Trophoblast cell (in vitro differentiated cells and primary cell): ENCODE results near the gene PPP1R10. TPM values are rescaled to one million over a fixed set of nuclear protein-coding genes. Genes with fewer than 3 reads are reported as not detected.
"Not testable (repeated sequence)": the region's sequence is repeated elsewhere in the genome, so short reads cannot be mapped to it uniquely, and the experiment has no call there.

Experiments
- DNase-seq, 2 donors: peaks; one replicate each; pipeline ENCODE4 v3.0.0-alpha.2; 2016
- H2AFZ ChIP-seq: 2 replicates; pipeline ENCODE4 v1.6.1; 2013; ENCODE audit warnings: low read length, moderate library complexity, mild to moderate bottlenecking; ENCODE audit not compliant: insufficient read depth, poor library complexity
- H2AK5ac ChIP-seq: 2 replicates; pipeline ENCODE4 v1.6.1; 2013; ENCODE audit warnings: mild to moderate bottlenecking, low read length
- H2BK120ac ChIP-seq: 2 replicates; pipeline ENCODE4 v1.6.1; 2013; ENCODE audit warnings: low read length, mild to moderate bottlenecking, moderate library complexity; ENCODE audit not compliant: insufficient read depth, poor library complexity
- H2BK12ac ChIP-seq: 2 replicates; pipeline ENCODE4 v1.6.1; 2013; ENCODE audit warnings: mild to moderate bottlenecking, low read length, moderate library complexity
- H2BK5ac ChIP-seq: 2 replicates; pipeline ENCODE4 v1.6.1; 2013; ENCODE audit warnings: low read length, low read depth, moderate library complexity, mild to moderate bottlenecking; ENCODE audit not compliant: poor library complexity
- H3K14ac ChIP-seq: 2 replicates; pipeline ENCODE4 v1.6.1; 2013; ENCODE audit warnings: mild to moderate bottlenecking, low read length
- H3K18ac ChIP-seq: 2 replicates; pipeline ENCODE4 v1.6.1; 2013; ENCODE audit warnings: mild to moderate bottlenecking, low read length
- H3K23ac ChIP-seq: 2 replicates; pipeline ENCODE4 v1.6.1; 2013; ENCODE audit warnings: low read length
- H3K27ac ChIP-seq: 2 replicates; pipeline ENCODE4 v1.5.1; 2013; ENCODE audit warnings: low read depth, mild to moderate bottlenecking, inconsistent platforms, low read length, moderate library complexity
- H3K27me3 ChIP-seq: 2 replicates; pipeline ENCODE4 v1.6.1; 2013; ENCODE audit warnings: inconsistent platforms, mild to moderate bottlenecking, low read length, moderate library complexity; ENCODE audit not compliant: insufficient read depth
- H3K36me3 ChIP-seq, 2 experiments: 1 replicate in 1 of 2; 2 replicates in 1 of 2; pipeline ENCODE4 v1.6.1; 2013; ENCODE audit warnings: low read length in 2 of 2, mild to moderate bottlenecking in 2 of 2, moderate library complexity in 1 of 2; ENCODE audit not compliant: insufficient read depth in 2 of 2, control insufficient read depth in 1 of 2
- H3K4ac ChIP-seq: 2 replicates; pipeline ENCODE4 v1.6.1; 2013; ENCODE audit warnings: low read depth, mild to moderate bottlenecking, low read length, moderate library complexity
- H3K4me1 ChIP-seq, 2 experiments: 1 replicate in 1 of 2; 2 replicates in 1 of 2; pipeline ENCODE4 v1.6.1; 2013; ENCODE audit warnings: low read length in 2 of 2, mild to moderate bottlenecking in 2 of 2, moderate library complexity in 1 of 2; ENCODE audit not compliant: insufficient read depth in 2 of 2, control insufficient read depth in 1 of 2
- H3K4me2 ChIP-seq: 2 replicates; pipeline ENCODE4 v1.6.1; 2013; ENCODE audit warnings: inconsistent platforms, mild to moderate bottlenecking, low read length, moderate library complexity
- H3K4me3 ChIP-seq: 2 replicates; pipeline ENCODE4 v1.5.1; 2013; ENCODE audit warnings: mild to moderate bottlenecking, low read depth, low read length, inconsistent platforms
- H3K79me1 ChIP-seq: one replicate; pipeline ENCODE4 v1.6.1; 2013; ENCODE audit warnings: low read length
- H3K79me2 ChIP-seq: 2 replicates; pipeline ENCODE4 v1.6.1; 2013; ENCODE audit warnings: low read length, mild to moderate bottlenecking; ENCODE audit not compliant: control insufficient read depth, insufficient read depth, poor library complexity
- H3K9ac ChIP-seq: 2 replicates; pipeline ENCODE4 v1.6.1; 2013; ENCODE audit warnings: mild to moderate bottlenecking, low read length
- H3K9me3 ChIP-seq: 2 replicates; pipeline ENCODE4 v1.6.1; 2013; ENCODE audit warnings: low read depth, mild to moderate bottlenecking, control low read depth, inconsistent platforms, low read length; ENCODE audit not compliant: insufficient read depth
- H4K12ac ChIP-seq: 2 replicates; pipeline ENCODE4 v1.6.1; 2013; ENCODE audit warnings: low read depth, mild to moderate bottlenecking, low read length, moderate library complexity
- H4K8ac ChIP-seq: 2 replicates; pipeline ENCODE4 v1.6.1; 2013; ENCODE audit warnings: low read depth, mild to moderate bottlenecking, low read length, moderate library complexity
- H4K91ac ChIP-seq: one replicate; pipeline ENCODE4 v1.6.1; 2013; ENCODE audit warnings: low read depth, mild to moderate bottlenecking, low read length, moderate library complexity
- WGBS: extraction: QIAGEN DNeasy Blood & Tissue Kit; methylation state at CpG from one replicate; pipeline ENCODE4 v1.1.7; 2013; ENCODE audit warnings: missing lambda C conversion rate; ENCODE audit not compliant: insufficient read length, insufficient coverage; ENCODE audit errors: extremely low coverage; 5-methylcytosine and 5-hydroxymethylcytosine counted together
- polyA plus RNA-seq: library from polyadenylated mRNA; stranded (reverse); fragments of 200-250 nt; gene quantifications from 2 replicates; pipeline ENCODE4 v1.2.3, GENCODE V29; 2013

Gene PPP1R10
- polyA plus RNA-seq = 153 and 155 TPM in 2 replicates

DNA sequence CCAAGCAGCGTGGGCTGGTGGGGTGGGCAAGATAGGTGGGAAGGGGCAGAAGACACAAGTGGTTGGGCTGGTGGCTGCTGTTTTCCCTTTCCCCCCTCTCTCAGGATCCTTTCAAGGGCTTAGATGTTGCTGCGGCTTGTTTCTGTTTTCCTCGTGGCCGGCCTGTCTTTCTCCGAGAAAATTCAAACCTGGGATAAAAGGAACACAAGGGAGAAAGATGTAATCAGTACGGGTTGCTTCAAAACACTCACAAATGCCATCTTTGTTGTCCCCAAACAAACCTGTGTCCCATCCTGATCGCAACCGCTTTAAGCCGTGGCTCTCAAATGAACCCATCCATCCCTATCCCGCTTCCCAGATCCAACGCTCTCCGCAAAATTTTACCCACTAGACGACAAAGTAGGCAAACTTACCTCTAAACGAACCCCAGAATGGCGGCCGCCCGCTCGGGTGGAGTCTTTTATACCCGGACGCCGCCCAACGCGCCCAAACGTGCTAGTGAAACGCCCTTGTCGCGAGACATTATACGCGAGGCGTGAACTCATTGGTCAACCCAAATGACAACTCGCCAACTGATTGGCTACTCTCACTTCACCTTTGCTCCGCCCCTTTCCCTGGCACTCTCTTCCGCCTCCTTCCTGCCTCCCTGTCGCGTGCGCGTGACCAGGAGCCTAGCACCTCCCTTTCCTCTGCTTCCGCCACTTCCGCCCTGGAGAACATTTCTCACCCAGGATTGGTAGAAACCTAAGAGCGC, at the start of gene PPP1R10:
Gene PPP1R10, minus strand, starts transcription at position 433 of the 754 bp plus-strand sequence. CDS start 7,299 bp downstream, outside the sequence.
- H3K18ac ChIP-seq = peak within 1 kb of the TSS; percentile 74
- peak within 1 kb of the TSS; percentile 46 for H2AFZ ChIP-seq
- peaks cover 15% of the 10 kb centered on the region for H3K79me2 ChIP-seq
- H3K23ac ChIP-seq = no peak within 1 kb of the TSS
- peak within 1 kb of the TSS; percentile 68 for H2BK120ac ChIP-seq
- peak within 1 kb of the TSS; percentile 94 for H4K8ac ChIP-seq
- H3K4me3 ChIP-seq = peak within 1 kb of the TSS; percentile 85
- peak; percentile 100 for DNase-seq
- WGBS = no CpG with 5 or more reads among the region's 40 CpGs
- H3K14ac ChIP-seq = peak within 1 kb of the TSS; percentile 88
- peak within 1 kb of the TSS; percentile 97 for H3K4ac ChIP-seq
- H3K79me1 ChIP-seq = peaks cover 16% of the 10 kb centered on the region
- H4K91ac ChIP-seq = peak within 1 kb of the TSS; percentile 89
- peaks cover 9 to 15% of the 10 kb centered on the region in 2 experiments for H3K36me3 ChIP-seq
- H4K12ac ChIP-seq = peak within 1 kb of the TSS; percentile 89
- no peaks in the 10 kb centered on the region for H3K9me3 ChIP-seq
- peak within 1 kb of the TSS; percentile 90 for H3K27ac ChIP-seq
- H2BK12ac ChIP-seq = no peak within 1 kb of the TSS
- H3K9ac ChIP-seq = peak within 1 kb of the TSS; percentile 98
- peak within 1 kb of the TSS; percentile 81 for H3K4me2 ChIP-seq
- H3K4me1 ChIP-seq = peaks cover 3 to 6% of the 10 kb centered on the region in 2 experiments
- peak within 1 kb of the TSS; percentile 92 for H2AK5ac ChIP-seq
- H3K27me3 ChIP-seq = no peaks in the 10 kb centered on the region
- H2BK5ac ChIP-seq = peak within 1 kb of the TSS; percentile 82

- H3K14ac ChIP-seq, H3K4ac ChIP-seq, H2AK5ac ChIP-seq, H2BK12ac ChIP-seq, H2BK5ac ChIP-seq, H4K91ac ChIP-seq, H3K9ac ChIP-seq, H3K23ac ChIP-seq, H4K12ac ChIP-seq, H4K8ac ChIP-seq, DNase-seq, H3K27ac ChIP-seq, H3K79me2 ChIP-seq, H3K18ac ChIP-seq, H2AFZ ChIP-seq, H3K79me1 ChIP-seq, H2BK120ac ChIP-seq, H3K4me2 ChIP-seq, H3K9me3 ChIP-seq, H3K4me3 ChIP-seq, H3K27me3 ChIP-seq, H3K4me1 ChIP-seq: not testable (repeated sequence)
- H3K36me3 ChIP-seq = peaks cover 42 to 60% of the 10 kb centered on the region in 2 experiments
- no CpG with 5 or more reads among the region's 2 CpGs for WGBS
These were observed 49.3 kb upstream of the PPP1R10 start for GRCh38 chr6:30666300-30666699.

DNA sequence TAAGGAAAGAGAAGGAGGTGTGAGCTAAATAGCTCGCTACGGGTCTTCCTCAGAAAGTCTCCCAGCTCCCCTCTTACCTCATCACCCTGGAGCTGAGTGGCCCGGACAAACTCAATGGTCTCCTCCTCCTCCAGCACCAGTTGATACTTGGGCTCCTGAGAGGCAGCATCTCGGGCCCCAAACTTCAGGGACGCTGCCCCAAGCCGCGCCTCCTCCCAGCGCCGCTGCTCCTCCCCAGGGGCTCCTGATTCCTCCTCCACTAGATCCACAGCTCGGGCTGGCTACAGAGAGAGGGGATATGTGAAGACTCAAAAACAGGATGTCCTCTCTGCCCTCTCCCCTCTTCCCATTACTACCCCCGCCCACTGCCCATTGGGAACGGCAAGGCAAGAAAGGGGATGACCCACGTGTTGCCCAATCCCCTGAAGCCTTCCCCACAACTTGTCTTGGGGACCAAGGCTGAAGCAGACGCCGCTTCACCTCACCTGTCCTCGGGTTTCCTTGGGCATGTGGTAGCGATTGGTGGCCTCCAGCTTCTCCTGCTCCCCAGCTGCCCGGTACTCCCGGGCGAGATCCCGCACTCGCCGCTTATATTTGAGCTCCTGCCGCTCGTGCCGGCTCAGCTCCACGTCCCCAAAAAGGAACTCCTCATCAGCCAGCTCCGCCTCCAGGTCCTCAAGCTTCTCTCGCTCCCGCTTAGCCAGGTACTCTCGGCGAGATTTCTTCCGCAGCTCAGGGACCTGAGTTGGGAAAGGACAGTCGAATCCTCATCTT, 48.1 kb upstream of the PPP1R10 start:
- H3K79me1 ChIP-seq = no peaks in the 10 kb centered on the region
- no CpG with 5 or more reads among the region's 34 CpGs for WGBS
- H2AFZ ChIP-seq = no peak overlapping the region
- H2BK120ac ChIP-seq = no peak overlapping the region
- H2AK5ac ChIP-seq = no peak overlapping the region
- no peak for DNase-seq
- no peak overlapping the region for H3K4ac ChIP-seq
- no peak overlapping the region for H3K9ac ChIP-seq
- no peaks in the 10 kb centered on the region for H3K79me2 ChIP-seq
- peaks cover 39 to 57% of the 10 kb centered on the region in 2 experiments for H3K36me3 ChIP-seq
- H4K8ac ChIP-seq = no peak overlapping the region
- no peak overlapping the region for H3K4me2 ChIP-seq
- no peaks in the 10 kb centered on the region for H3K4me1 ChIP-seq
- H2BK12ac ChIP-seq = no peak overlapping the region
- H3K18ac ChIP-seq = no peak overlapping the region
- no peak overlapping the region for H4K91ac ChIP-seq
- H2BK5ac ChIP-seq = no peak overlapping the region
- no peak overlapping the region for H4K12ac ChIP-seq
- H3K14ac ChIP-seq = no peak overlapping the region
- no peak overlapping the region for H3K27ac ChIP-seq
- no peaks in the 10 kb centered on the region for H3K9me3 ChIP-seq
- no peak overlapping the region for H3K23ac ChIP-seq
- H3K27me3 ChIP-seq = no peaks in the 10 kb centered on the region
- H3K4me3 ChIP-seq = no peak overlapping the region

DNA sequence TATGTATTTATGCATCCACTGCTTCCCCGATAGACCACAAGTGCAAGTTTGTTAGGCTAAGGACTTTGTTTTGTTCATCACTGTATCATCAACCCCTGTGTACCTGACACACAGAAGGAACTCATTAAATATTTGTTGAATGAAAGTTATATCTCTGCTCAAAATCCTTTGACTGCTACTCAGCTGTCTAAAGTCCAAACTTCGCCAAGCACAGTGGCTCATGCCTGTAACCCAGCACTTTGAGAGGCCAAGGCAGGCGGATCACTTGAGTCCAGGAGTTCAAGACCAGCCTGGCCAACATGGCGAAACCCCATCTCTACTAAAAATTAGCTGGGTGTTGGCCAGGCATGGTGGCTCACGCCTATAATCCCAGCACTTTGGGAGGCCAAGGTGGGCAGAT, 40.9 kb upstream of the PPP1R10 start:
- H3K9ac ChIP-seq, H3K4ac ChIP-seq, H2BK5ac ChIP-seq, H4K8ac ChIP-seq, H3K27me3 ChIP-seq, H3K79me2 ChIP-seq, H2AK5ac ChIP-seq, H3K27ac ChIP-seq, H2BK12ac ChIP-seq, H2BK120ac ChIP-seq, H4K12ac ChIP-seq, H3K4me3 ChIP-seq, H2AFZ ChIP-seq, DNase-seq, H3K14ac ChIP-seq, H3K18ac ChIP-seq, H3K9me3 ChIP-seq, H4K91ac ChIP-seq, H3K4me2 ChIP-seq, H3K4me1 ChIP-seq, H3K79me1 ChIP-seq, H3K23ac ChIP-seq: not testable (repeated sequence)
- WGBS = no CpG with 5 or more reads among the region's 5 CpGs
- peaks cover 62 to 82% of the 10 kb centered on the region in 2 experiments for H3K36me3 ChIP-seq
